Measurements from ENCODE around the gene TCEA3. TPM values are rescaled to one million over a fixed set of nuclear protein-coding genes. Genes with fewer than 3 reads are reported as not detected.

The TCEA3 gene
- total RNA-seq, 1 donor from 2014 or later = 16.9 TPM

- H3K9me3 Mint-ChIP-seq (ENCODE audit: low read depth) = no peaks in the 10 kb centered on the region
- no peak for TF ChIP-seq CTCF (IDR thresholded peaks at IDR 0.05)
- no peak overlapping the region for H3K4me3 Mint-ChIP-seq (ENCODE audit: unreplicated experiment)
- no peaks in the 10 kb centered on the region for H3K27me3 Mint-ChIP-seq (ENCODE audit: low read depth)
- peaks cover 26% of the 10 kb centered on the region for H3K36me3 Mint-ChIP-seq (ENCODE audit: low read depth)
- no peaks in the 10 kb centered on the region for H3K4me1 Mint-ChIP-seq (ENCODE audit: low read depth)
- H3K27ac Mint-ChIP-seq (ENCODE audit: unreplicated experiment) = no peak overlapping the region
- DNase-seq (ENCODE audit: low spot score) = no peak
Observed at GRCh38 chr1:23442751-23443150, 18.2 kb upstream of the TCEA3 start.

- no peak for DNase-seq (ENCODE audit: low spot score)
- no peaks in the 10 kb centered on the region for H3K9me3 Mint-ChIP-seq (ENCODE audit: low read depth)
- no peak overlapping the region for H3K27ac Mint-ChIP-seq (ENCODE audit: unreplicated experiment)
- peaks cover 28% of the 10 kb centered on the region for H3K36me3 Mint-ChIP-seq (ENCODE audit: low read depth)
- H3K4me1 Mint-ChIP-seq (ENCODE audit: low read depth) = no peaks in the 10 kb centered on the region
- no peak for TF ChIP-seq CTCF (IDR thresholded peaks at IDR 0.05)
- no peak overlapping the region for H3K4me3 Mint-ChIP-seq (ENCODE audit: unreplicated experiment)
- H3K27me3 Mint-ChIP-seq (ENCODE audit: low read depth) = no peaks in the 10 kb centered on the region
Observed at GRCh38 chr1:23441446-23442148, 17.0 kb upstream of the TCEA3 start.

- Mint-ChIP-seq H3K36me3 (ENCODE audit: low read depth) (peaks cover 38% of the 10 kb centered on the region), H3K27ac (ENCODE audit: unreplicated experiment) (no peak overlapping the region), H3K4me1 (ENCODE audit: low read depth) (no peaks in the 10 kb centered on the region), H3K27me3 (ENCODE audit: low read depth) (no peaks in the 10 kb centered on the region), H3K9me3 (ENCODE audit: low read depth) (no peaks in the 10 kb centered on the region), H3K4me3 (ENCODE audit: unreplicated experiment) (no peak overlapping the region)
- no peak for TF ChIP-seq CTCF (IDR thresholded peaks at IDR 0.05)
- DNase-seq (ENCODE audit: low spot score) = no peak
Observed at GRCh38 chr1:23438545-23438944, 14.0 kb upstream of the TCEA3 start.

DNA sequence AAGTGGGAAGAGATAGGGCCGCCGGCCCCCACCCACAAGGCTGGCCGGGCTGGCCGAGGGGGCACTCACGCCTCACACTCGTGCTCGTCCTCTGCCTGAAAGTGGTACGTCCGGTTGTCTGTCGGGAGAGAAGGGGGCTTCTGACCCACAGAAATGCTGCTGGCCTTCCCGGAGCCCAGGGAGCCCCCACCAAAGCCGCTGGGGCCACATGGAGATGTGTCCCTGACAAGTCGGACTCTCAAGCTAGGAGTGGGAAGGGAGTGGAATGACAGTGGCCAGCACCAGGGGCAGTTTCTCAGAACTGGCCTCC, 12.8 kb upstream of the TCEA3 start:
- no peaks in the 10 kb centered on the region for H3K4me1 Mint-ChIP-seq (ENCODE audit: low read depth)
- no peaks in the 10 kb centered on the region for H3K9me3 Mint-ChIP-seq (ENCODE audit: low read depth)

More for the DNA sequence above, 12.8 kb upstream of the TCEA3 start:
- no peaks in the 10 kb centered on the region for H3K27me3 Mint-ChIP-seq (ENCODE audit: low read depth)
- peaks cover 41% of the 10 kb centered on the region for H3K36me3 Mint-ChIP-seq (ENCODE audit: low read depth)
- DNase-seq (ENCODE audit: low spot score) = no peak
- no peak overlapping the region for H3K4me3 Mint-ChIP-seq (ENCODE audit: unreplicated experiment)
- no peak overlapping the region for H3K27ac Mint-ChIP-seq (ENCODE audit: unreplicated experiment)
- no peak for TF ChIP-seq CTCF (IDR thresholded peaks at IDR 0.05)
